ENCODE results near the gene USP22.

The USP22 gene

DNA sequence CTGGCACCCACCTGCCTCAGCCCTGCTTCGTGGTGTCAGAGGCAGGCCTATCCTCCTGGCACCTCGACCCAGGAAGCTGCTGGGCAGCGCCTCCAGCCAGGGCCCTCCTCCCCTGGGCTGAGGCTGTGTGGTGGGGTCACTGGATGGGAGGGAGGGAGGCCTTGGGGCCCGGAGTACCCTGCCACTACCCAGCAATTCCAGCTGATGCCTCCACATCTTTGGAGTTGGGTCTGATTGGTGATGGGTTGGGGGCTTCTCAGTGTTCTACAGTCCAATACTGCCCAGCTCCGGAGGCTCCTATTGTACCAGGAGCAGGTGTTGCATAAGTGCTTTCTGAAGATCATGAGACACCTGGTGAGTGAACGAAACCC lies 48.0 kb downstream of the USP22 start:
- Histone ChIP-seq H3K27me3 (ENCODE audit: insufficient read depth, poor library complexity, severe bottlenecking) (no peaks in the 10 kb centered on the region), H3K4me1 (ENCODE audit: insufficient read depth, poor library complexity, severe bottlenecking) (no peaks in the 10 kb centered on the region), H3K36me3 (ENCODE audit: low read depth) (peaks cover under 1% of the 10 kb centered on the region), H3K4me3 (ENCODE audit: severe bottlenecking) (no peak overlapping the region), H3K9me3 (ENCODE audit: severe bottlenecking) (no peaks in the 10 kb centered on the region), H3K27ac (ENCODE audit: poor library complexity, severe bottlenecking) (no peak overlapping the region)
- ATAC-seq (ENCODE audit: low read depth) (no peak), DNase-seq (ENCODE audit: low spot score) (no peak)
- TF ChIP-seq, protein P1, sequence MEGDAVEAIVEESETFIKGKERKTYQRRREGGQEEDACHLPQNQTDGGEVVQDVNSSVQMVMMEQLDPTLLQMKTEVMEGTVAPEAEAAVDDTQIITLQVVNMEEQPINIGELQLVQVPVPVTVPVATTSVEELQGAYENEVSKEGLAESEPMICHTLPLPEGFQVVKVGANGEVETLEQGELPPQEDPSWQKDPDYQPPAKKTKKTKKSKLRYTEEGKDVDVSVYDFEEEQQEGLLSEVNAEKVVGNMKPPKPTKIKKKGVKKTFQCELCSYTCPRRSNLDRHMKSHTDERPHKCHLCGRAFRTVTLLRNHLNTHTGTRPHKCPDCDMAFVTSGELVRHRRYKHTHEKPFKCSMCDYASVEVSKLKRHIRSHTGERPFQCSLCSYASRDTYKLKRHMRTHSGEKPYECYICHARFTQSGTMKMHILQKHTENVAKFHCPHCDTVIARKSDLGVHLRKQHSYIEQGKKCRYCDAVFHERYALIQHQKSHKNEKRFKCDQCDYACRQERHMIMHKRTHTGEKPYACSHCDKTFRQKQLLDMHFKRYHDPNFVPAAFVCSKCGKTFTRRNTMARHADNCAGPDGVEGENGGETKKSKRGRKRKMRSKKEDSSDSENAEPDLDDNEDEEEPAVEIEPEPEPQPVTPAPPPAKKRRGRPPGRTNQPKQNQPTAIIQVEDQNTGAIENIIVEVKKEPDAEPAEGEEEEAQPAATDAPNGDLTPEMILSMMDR (IDR thresholded peaks at IDR 0.05; ENCODE audit: poor library complexity, severe bottlenecking): no peak

DNA sequence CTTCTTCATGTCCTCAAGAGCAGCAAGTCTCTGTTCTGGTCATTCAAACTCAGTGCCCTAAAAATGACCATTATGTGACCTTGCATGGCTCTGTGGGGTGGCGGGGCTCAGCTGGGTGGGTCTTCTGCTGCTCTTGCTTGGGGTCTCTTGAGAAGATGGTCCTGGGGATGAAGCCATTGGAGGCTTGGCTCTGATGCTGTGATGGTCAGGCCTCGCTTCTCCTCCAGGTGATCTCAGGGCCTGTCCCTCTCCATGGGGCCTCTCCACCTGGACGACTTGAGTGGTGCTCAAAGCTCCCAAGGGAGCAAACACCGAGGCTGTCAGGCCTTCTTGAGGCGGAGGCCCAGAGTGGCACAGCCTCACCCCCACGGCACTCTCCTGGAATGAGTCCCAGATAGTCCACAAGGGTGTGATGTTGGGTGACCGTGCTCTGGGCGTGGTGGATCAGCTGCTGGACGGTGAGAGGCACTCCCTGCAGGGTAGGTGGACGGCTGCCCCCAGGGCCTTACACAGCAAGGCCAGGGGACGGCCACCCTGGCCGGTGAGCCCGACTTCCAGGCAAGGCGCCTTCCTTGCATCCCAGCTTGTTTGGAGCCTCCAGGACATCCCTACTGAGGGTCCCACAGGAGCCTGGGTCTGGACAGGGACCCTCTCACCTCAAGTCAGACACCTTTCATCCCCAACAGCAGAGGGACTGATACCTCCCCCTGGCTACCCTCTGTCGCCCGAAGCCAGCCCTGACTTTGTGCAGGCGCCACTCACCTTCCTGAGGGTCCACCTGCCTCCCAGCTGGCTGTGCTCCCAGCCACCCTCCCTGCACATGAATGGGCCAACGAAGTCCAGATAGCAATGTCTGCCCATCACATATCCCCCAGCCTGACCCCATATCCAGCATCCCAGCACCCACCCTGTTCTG lies 48.7 kb downstream of the USP22 start:
- no peaks in the 10 kb centered on the region for H3K9me3 ChIP-seq (ENCODE audit: severe bottlenecking)
- no peak for DNase-seq (ENCODE audit: low spot score)
- H3K4me1 ChIP-seq (ENCODE audit: insufficient read depth, poor library complexity, severe bottlenecking): no peaks in the 10 kb centered on the region
- H3K36me3 ChIP-seq (ENCODE audit: low read depth): no peaks in the 10 kb centered on the region
- ATAC-seq (ENCODE audit: low read depth): no peak
- H3K27me3 ChIP-seq (ENCODE audit: insufficient read depth, poor library complexity, severe bottlenecking): no peaks in the 10 kb centered on the region
- H3K4me3 ChIP-seq (ENCODE audit: severe bottlenecking): no peak overlapping the region
- no peak overlapping the region for H3K27ac ChIP-seq (ENCODE audit: poor library complexity, severe bottlenecking)
- TF ChIP-seq, protein P1 (IDR thresholded peaks at IDR 0.05; ENCODE audit: poor library complexity, severe bottlenecking): no peak

DNA sequence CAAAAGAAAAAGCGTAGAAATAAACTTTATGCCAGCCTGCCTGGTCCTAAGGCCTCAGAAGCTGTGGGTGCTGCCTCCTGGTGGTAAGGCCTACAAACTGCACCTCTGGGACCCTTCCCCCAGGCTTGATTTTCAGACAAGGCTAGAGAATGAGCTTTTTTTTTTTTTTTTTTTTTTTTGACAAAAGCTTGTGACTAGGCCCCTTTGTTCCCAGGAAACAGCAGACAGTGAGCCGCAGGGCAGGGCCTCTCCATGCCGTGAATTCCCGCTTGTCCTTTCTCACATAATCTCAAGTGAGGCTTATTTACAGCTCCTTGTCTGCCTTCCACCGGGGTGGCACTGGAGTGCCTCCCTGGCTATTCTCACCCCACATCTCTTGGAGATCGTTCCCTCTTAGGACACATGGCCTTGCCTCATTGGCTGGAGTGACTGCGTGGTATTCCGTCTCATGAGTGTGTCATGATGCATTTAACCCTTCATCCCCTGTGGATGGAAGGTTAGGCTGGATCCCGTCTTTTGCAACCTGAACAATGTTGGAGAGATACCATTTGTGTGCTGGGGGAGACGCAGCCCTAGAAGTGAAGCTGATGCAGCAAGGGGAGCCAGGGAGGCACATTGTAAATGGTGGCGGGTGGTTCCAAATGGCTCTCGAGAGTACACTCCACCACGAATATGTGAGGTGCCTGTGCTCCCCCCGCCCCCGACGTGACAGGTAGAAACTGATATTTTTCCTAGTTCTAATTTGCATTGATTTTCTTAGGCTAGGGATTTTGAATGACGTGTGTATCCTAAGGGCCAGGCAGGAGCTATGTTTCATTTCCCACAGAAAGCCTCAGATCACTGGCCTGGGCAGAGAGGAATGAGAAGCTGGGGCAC lies 49.6 kb downstream of the USP22 start:
- Histone ChIP-seq H3K27ac (ENCODE audit: poor library complexity, severe bottlenecking) (no peak overlapping the region), H3K4me1 (ENCODE audit: insufficient read depth, poor library complexity, severe bottlenecking) (no peaks in the 10 kb centered on the region), H3K36me3 (ENCODE audit: low read depth) (no peaks in the 10 kb centered on the region), H3K4me3 (ENCODE audit: severe bottlenecking) (no peak overlapping the region), H3K9me3 (ENCODE audit: severe bottlenecking) (no peaks in the 10 kb centered on the region), H3K27me3 (ENCODE audit: insufficient read depth, poor library complexity, severe bottlenecking) (no peaks in the 10 kb centered on the region)
- TF ChIP-seq, protein P1 (IDR thresholded peaks at IDR 0.05; ENCODE audit: poor library complexity, severe bottlenecking): peak; percentile 93
- no peak for DNase-seq (ENCODE audit: low spot score)
- ATAC-seq (ENCODE audit: low read depth): peak; percentile 37; the same call in 1 of the 3 replicates

- no peak for ATAC-seq (ENCODE audit: low read depth)
- no peaks in the 10 kb centered on the region for H3K4me1 ChIP-seq (ENCODE audit: insufficient read depth, poor library complexity, severe bottlenecking)
- TF ChIP-seq, protein P1 (IDR thresholded peaks at IDR 0.05; ENCODE audit: poor library complexity, severe bottlenecking): no peak
Measured at GRCh38 chr17:20992416-20992815, 50.4 kb downstream of the USP22 start.

More at GRCh38 chr17:20992416-20992815, 50.4 kb downstream of the USP22 start:
- Histone ChIP-seq H3K27ac (ENCODE audit: poor library complexity, severe bottlenecking) (no peak overlapping the region), H3K4me3 (ENCODE audit: severe bottlenecking) (no peak overlapping the region), H3K36me3 (ENCODE audit: low read depth) (no peaks in the 10 kb centered on the region), H3K9me3 (ENCODE audit: severe bottlenecking) (no peaks in the 10 kb centered on the region), H3K27me3 (ENCODE audit: insufficient read depth, poor library complexity, severe bottlenecking) (no peaks in the 10 kb centered on the region)
- no peak for DNase-seq (ENCODE audit: low spot score)

All from RWPE2 (cell line).